K562 treated with DMSO at 1 percent for 12 hours (cell line): Measurements from ENCODE around the gene KRI1. TPM values are rescaled to one million over a fixed set of nuclear protein-coding genes. Genes with fewer than 3 reads are reported as not detected.

ENCODE experiments used
- total RNA-seq: library from RNA; unstranded; fragments of 300-600 nt; gene quantifications from 2 replicates; pipeline ENCODE4 v1.2.3, GENCODE V29; 2022; ENCODE audit not compliant: insufficient read depth

KRI1 gene
- total RNA-seq, result 26.6 and 38.1 TPM in 2 replicates

DNA sequence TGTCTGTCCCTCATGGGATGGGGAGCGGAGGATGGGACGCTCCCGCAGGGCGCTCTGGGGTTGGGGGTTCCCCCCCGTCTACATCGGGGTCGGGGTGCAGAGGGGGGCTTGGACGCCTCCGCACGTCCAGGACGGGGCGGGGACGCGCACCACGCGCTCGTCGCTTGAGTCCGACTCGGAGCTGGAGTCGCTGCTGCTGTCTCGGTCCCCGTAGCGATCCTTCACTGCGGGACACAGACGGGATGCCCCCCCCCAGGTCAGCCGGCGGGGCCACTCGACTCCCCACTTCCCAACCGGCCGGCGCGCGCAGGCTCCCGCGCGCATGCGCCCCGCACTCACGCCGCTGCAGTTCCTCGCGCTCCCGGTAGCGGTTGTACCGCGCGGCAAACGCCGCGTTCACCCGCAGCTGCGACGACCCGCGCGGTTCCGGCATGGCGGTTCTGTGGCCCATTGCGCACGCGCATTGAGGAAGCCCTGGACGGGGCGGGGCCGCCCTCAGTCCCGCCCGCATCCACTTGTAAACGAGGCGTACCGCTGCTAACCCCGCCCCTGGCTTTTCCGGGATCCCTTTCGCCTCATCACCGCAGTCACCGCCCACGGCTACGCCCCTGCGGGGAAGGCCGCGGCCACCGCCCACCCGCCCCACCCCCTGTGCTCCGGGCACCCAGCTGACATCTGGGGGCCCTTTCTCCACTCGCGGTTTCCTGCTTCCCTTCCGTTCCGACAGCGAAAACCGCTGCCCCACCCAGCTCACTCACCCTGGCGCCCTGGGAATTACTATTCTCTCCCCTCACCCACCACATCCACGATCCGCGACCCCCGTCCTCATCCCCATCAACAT, at the start of gene KRI1:
Gene KRI1, minus strand, starts transcription at position 444 of the 841 bp plus-strand sequence. Its CDS starts 11 bp downstream, at position 433.

DNA sequence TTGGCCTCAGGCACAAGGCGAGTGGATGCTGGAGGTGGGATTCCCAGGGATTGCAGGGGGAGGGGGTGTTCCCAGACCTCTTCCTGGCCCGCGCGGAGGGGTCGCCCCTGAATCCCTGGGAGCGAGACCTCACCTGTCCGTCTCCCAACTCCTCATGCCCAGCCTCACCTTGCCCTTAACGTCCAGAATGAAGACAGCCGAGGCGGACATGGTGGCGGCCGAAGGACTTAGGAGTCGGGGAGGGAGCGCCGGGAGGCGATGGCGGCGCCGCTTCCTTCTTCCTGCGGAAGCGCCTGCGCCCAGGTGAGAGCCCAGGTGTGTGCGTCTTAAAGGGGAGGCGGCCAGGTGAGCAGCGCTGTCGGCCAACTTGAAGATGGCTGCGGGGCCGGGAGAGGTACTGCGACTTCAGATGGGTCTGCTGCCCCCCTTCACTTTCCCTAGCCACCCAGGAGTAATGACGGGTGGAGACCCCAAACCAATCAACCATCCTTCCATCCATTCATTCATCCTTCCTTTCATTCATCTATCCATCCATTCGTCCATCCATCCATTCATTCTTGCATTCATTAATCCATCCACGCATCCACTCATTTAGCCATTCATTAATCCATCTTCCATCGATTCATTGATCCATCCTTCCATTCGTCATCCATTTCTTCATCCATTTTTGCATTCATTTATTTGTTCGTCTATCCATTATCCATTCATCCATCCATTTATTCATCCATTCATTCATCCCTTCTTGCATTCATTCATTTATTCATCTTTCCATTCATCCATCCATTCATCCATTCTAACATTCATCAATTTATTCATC, 21.4 kb upstream of the KRI1 start, which contains the start of gene AP1M2:
Gene AP1M2, minus strand, starts transcription at position 291 of the 817 bp plus-strand sequence. Its CDS starts 81 bp downstream, at position 210.

DNA sequence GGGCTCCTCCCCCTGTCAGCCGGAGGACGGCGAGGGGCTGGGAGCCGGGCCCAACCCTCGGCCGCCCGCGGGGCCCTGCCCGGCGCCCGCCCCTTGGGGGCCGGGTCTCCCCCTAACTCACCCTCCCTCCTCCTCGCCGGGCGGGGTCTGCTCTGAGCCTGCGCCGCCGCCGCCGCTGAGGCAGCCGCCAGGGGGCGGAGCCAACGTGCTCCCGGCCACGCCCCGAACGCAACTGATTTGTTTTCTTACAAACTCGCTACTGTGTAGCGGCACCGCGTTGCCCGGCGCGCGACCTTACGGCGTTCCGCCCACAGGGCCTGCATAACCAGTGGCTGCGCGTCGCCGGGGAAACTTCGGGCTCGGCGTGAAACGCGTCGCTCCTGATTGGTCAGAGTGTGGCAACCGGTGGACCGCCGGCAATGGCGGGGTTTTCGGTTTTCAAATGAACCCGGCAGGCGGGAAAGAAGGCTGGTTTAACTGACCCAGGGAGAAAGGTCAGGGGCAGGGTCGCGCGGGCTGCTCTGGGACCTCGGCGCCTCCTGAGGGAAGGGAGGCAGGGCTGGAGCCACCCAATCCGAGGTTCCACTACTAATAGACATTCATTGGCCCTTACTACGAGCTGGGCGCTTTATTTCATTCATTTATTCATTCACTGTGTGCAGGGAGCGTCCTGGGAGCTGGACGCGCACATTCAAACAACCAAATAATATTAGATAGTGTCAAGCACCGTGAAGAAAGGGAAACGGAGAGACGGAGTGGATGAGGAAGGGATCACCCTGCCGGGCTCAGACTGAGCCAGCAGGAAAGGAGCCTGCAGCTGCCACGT, 3.2 kb upstream of the KRI1 start, which contains the start of gene CDKN2D:
Gene CDKN2D, minus strand, starts transcription at position 154 of the 826 bp plus-strand sequence. CDS start 326 bp downstream, outside the sequence.

DNA sequence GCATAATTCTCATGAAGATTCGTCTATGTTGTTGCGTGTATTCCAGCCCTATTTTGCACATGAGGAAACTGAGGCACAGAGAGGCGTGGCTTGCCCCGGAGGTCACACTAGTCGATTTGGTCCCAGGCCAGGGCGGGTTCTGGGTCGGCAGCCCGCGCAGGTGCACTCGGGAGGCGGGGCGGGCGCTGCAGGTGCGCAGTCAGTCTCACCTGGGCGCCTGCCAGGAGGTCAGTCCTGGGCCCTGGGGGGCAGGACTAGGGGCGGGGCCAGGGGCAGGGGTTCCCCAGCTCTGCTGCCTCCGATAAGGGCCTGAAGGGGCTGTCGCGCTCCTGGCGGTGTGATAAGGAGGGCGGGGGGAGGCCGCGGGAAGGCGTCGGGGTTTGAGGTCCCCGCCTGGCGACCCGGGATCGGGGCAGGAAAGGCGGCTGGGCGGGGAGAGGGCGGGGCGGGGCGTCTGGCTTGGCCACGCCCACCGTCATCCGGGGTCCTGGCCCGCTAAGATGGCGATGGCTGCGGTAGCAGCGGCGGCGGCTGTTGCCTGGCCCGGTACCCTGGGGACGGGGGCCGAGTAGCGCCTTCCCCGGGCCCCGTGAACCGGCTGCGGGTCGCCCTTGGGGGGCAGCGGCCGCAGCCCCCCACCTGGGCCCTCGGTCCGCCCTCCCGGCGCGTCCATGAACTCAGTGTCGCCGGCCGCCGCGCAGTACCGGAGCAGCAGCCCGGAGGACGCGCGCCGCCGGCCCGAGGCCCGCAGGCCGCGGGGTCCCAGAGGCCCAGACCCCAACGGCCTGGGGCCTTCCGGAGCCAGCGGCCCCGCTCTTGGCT, 22.2 kb downstream of the KRI1 start, which contains the start of gene ATG4D:
Gene ATG4D, plus strand, starts transcription at position 485 of the 822 bp plus-strand sequence. Its CDS starts 187 bp downstream, at position 672.

DNA sequence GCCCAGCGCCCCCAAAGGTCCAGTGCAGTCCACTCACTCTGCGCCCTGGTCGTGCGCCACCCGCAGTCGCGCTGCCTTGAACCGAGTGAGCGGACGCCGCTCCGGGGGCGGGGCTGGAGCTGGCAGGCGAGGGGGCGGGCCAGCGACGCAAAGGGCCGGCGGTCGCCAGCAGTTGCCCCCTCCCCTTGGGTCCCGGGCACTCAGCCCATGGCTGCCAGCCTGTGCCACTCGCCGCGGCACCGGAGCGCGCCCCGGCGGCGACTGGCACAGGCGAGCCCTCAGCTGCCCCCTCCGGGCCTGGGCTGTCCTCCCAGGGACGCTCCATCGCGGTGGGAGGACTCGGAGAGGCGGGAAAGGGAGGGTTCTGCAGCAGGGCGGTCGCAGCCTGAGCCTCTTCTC, 48.5 kb downstream of the KRI1 start, which contains the start of gene S1PR5:
Gene S1PR5, minus strand, starts transcription at position 87 of the 399 bp plus-strand sequence. CDS start 2,436 bp downstream, outside the sequence.

Other genes starting within 250 kb of the KRI1 start
- 27.1 and 43.9 TPM in 2 replicates for gene FDX2, start 250.0 kb downstream of the KRI1 start, total RNA-seq
- 32.1 and 76.4 TPM in 2 replicates for gene RAVER1, start 232.5 kb downstream of the KRI1 start, total RNA-seq
- 7.0 and 10.9 TPM in 2 replicates for gene ICAM3, start 226.4 kb downstream of the KRI1 start, total RNA-seq
- gene TYK2, start 185.4 kb downstream of the KRI1 start, total RNA-seq, result 115 and 173 TPM in 2 replicates
- gene CDC37, start 162.5 kb downstream of the KRI1 start, total RNA-seq, result 197 and 242 TPM in 2 replicates
- 7.6 and 19.3 TPM in 2 replicates for gene PDE4A, start 145.5 kb downstream of the KRI1 start, total RNA-seq
- 55.0 and 67.1 TPM in 2 replicates for gene KEAP1, start 62.7 kb downstream of the KRI1 start, total RNA-seq
- gene S1PR5, start 48.6 kb downstream of the KRI1 start, total RNA-seq, result not detected in 2 replicates
- gene ATG4D, start 22.1 kb downstream of the KRI1 start, total RNA-seq, result 56.4 and 82.6 TPM in 2 replicates
- 35.4 and 42.7 TPM in 2 replicates for gene CDKN2D, start 3.0 kb upstream of the KRI1 start, total RNA-seq
- not detected in 2 replicates for gene AP1M2, start 21.3 kb upstream of the KRI1 start, total RNA-seq
- 25.9 and 39.9 TPM in 2 replicates for gene SLC44A2, start 59.5 kb upstream of the KRI1 start, total RNA-seq
- gene ILF3, start 88.3 kb upstream of the KRI1 start, total RNA-seq, result 107 and 235 TPM in 2 replicates
- 11.5 and 18.7 TPM in 2 replicates for gene QTRT1, start 135.4 kb upstream of the KRI1 start, total RNA-seq
- gene DNM2, start 152.1 kb upstream of the KRI1 start, total RNA-seq, result 138 and 240 TPM in 2 replicates